Thoracic aorta (tissue), 2 donors: ENCODE results near the gene AUTS2. TPM values are rescaled to one million over a fixed set of nuclear protein-coding genes. Genes with fewer than 3 reads are reported as not detected.

Experiments used
- ATAC-seq: fragments of 150-250 bp; one replicate; pipeline ENCODE4 v1.8.0; 2017; ENCODE audit warnings: low read depth; ENCODE audit not compliant: insufficient number of reproducible peaks, low FRiP score
- DNase-seq: peaks from one replicate; pipeline ENCODE4 v3.0.0-alpha.2; 2020; ENCODE audit warnings: low spot score
- H3K27ac ChIP-seq, 2 donors: fragments of 200-600 bp; sonication (generic); 1 replicate in 1 of 2; 2 replicates in 1 of 2; pipeline ENCODE4 v1.5.1; 2016; ENCODE audit warnings: mild to moderate bottlenecking in 2 of 2, moderate library complexity in 2 of 2
- H3K27me3 ChIP-seq: fragments of 200-600 bp; sonication (generic); replicated peaks from 2 replicates; pipeline ENCODE4 v1.6.0; 2016; ENCODE audit warnings: mild to moderate bottlenecking; ENCODE audit not compliant: insufficient read depth
- H3K36me3 ChIP-seq: fragments of 200-600 bp; sonication (generic); one replicate; pipeline ENCODE4 v1.5.1; 2016
- H3K4me1 ChIP-seq, 2 donors: fragments of 200-600 bp; sonication (generic); 1 replicate in 1 of 2; 2 replicates in 1 of 2; pipeline versions ENCODE4 v1.5.1 to v1.6.0; 2016; ENCODE audit warnings: low read depth in 2 of 2, mild to moderate bottlenecking in 1 of 2; ENCODE audit not compliant: control insufficient read depth in 1 of 2
- H3K4me3 ChIP-seq: fragments of 200-600 bp; sonication (generic); 2 replicates; pipeline ENCODE4 v1.5.1; 2016; ENCODE audit warnings: mild to moderate bottlenecking
- H3K9me3 ChIP-seq: fragments of 200-600 bp; sonication (generic); 2 replicates; pipeline ENCODE4 v1.5.1; 2016
- total RNA-seq, 2 donors: library from RNA; depleted of rRNA; stranded (reverse); fragments of >200 nt; gene quantifications; one replicate each; pipeline versions ENCODE4 v1.1.0 to v1.2.3, GENCODE V29; 2016
- TF ChIP-seq, protein P1 (sequence below): fragments of 200-600 bp; sonication (generic); IDR thresholded peaks from one replicate; pipeline ENCODE4 v1.5.1; 2019; ENCODE audit warnings: antibody characterized with exemption

Gene AUTS2
- total RNA-seq, 2 donors from 2014 or later = 49.4 to 101 TPM

GRCh38 chr7:70665997-70666396 is 1067.7 kb downstream of the AUTS2 start:
- Histone ChIP-seq H3K4me3 (no peak overlapping the region), H3K27ac (no peak overlapping the region), H3K9me3 (no peaks in the 10 kb centered on the region), H3K27me3 (no peaks in the 10 kb centered on the region), H3K4me1 (peaks cover 0 to 17% of the 10 kb centered on the region in 2 donors), H3K36me3 (no peaks in the 10 kb centered on the region)
- TF ChIP-seq, protein P1, sequence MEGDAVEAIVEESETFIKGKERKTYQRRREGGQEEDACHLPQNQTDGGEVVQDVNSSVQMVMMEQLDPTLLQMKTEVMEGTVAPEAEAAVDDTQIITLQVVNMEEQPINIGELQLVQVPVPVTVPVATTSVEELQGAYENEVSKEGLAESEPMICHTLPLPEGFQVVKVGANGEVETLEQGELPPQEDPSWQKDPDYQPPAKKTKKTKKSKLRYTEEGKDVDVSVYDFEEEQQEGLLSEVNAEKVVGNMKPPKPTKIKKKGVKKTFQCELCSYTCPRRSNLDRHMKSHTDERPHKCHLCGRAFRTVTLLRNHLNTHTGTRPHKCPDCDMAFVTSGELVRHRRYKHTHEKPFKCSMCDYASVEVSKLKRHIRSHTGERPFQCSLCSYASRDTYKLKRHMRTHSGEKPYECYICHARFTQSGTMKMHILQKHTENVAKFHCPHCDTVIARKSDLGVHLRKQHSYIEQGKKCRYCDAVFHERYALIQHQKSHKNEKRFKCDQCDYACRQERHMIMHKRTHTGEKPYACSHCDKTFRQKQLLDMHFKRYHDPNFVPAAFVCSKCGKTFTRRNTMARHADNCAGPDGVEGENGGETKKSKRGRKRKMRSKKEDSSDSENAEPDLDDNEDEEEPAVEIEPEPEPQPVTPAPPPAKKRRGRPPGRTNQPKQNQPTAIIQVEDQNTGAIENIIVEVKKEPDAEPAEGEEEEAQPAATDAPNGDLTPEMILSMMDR = no peak
- DNase-seq (no peak), ATAC-seq (no peak)

DNA sequence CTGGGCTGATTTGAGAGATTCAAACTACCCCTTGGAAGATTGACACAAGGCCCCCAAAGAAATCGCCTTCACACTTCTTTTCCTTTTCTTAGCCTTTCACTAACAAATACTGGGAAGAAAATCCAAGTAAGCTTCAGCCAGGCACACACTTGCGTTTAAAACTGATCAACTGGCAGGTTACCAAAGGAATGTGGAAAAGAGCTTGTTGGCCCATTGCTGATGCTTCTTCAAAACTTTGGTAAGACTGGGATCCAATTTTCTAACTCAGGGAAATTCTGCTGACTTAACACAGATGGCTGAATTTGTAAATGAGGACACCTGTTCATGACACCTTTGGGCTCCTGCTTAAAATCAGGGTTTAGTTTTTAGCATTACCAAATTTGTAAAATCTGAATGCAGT is 1069.1 kb downstream of the AUTS2 start:
- TF ChIP-seq, protein P1 = no peak
- Histone ChIP-seq H3K4me1 (peaks cover 0 to 17% of the 10 kb centered on the region in 2 donors), H3K4me3 (no peak overlapping the region), H3K27ac (no peak overlapping the region), H3K36me3 (no peaks in the 10 kb centered on the region), H3K27me3 (no peaks in the 10 kb centered on the region), H3K9me3 (no peaks in the 10 kb centered on the region)
- no peak for DNase-seq
- ATAC-seq = no peak

- ATAC-seq (peak; percentile 87), DNase-seq (peak; percentile 31)
- TF ChIP-seq, protein P1 = peak; percentile 35
- Histone ChIP-seq H3K27me3 (no peaks in the 10 kb centered on the region), H3K9me3 (no peaks in the 10 kb centered on the region), H3K4me1 (peaks cover 0 to 17% of the 10 kb centered on the region in 2 donors), H3K4me3 (peak overlapping the region; percentile 11), H3K27ac (peak overlapping the region; percentile 18 to 20), H3K36me3 (no peaks in the 10 kb centered on the region)
Measured at GRCh38 chr7:70668606-70669358, 1070.5 kb downstream of the AUTS2 start.

- Histone ChIP-seq H3K9me3 (no peaks in the 10 kb centered on the region), H3K27me3 (no peaks in the 10 kb centered on the region), H3K4me3 (no peak overlapping the region), H3K27ac (no peak overlapping the region), H3K4me1 (peaks cover 0 to 17% of the 10 kb centered on the region in 2 donors), H3K36me3 (no peaks in the 10 kb centered on the region)
- no peak for ATAC-seq
- TF ChIP-seq, protein P1 = no peak
- DNase-seq = no peak
Measured at GRCh38 chr7:70669854-70670253, 1071.6 kb downstream of the AUTS2 start.

GRCh38 chr7:70670288-70670687 is 1072.0 kb downstream of the AUTS2 start:
- Histone ChIP-seq H3K27ac (no peak overlapping the region), H3K4me1 (peaks cover 0 to 17% of the 10 kb centered on the region in 2 donors), H3K36me3 (no peaks in the 10 kb centered on the region), H3K9me3 (no peaks in the 10 kb centered on the region), H3K4me3 (no peak overlapping the region), H3K27me3 (no peaks in the 10 kb centered on the region)
- ATAC-seq (no peak), DNase-seq (no peak)
- TF ChIP-seq, protein P1 = no peak
